NCI-H1417 (cell line): Measurements from ENCODE around the gene GATA5.

ENCODE experiments used
- DNase-seq, 3 experiments: peaks; one replicate each; lab custom pipeline; 2025; lab: John Stamatoyannopoulos, UW

Gene GATA5

GRCh38 chr20:62487561-62488354 is 12.0 kb upstream of the GATA5 start:
- DNase-seq: no peak

- DNase-seq: no peak
These were observed 11.3 kb upstream of the GATA5 start for GRCh38 chr20:62487118-62487517.

- no peak for DNase-seq
These were observed 10.7 kb upstream of the GATA5 start for GRCh38 chr20:62486484-62486883.

GRCh38 chr20:62485701-62486089 is 9.9 kb upstream of the GATA5 start:
- DNase-seq: no peak

- DNase-seq: no peak
These were observed 9.4 kb upstream of the GATA5 start for GRCh38 chr20:62485062-62485700.

GRCh38 chr20:62484478-62484877 is 8.7 kb upstream of the GATA5 start:
- no peak for DNase-seq

GRCh38 chr20:62483613-62484458 is 8.0 kb upstream of the GATA5 start:
- DNase-seq: no peak

GRCh38 chr20:62482974-62483373 is 7.2 kb upstream of the GATA5 start:
- DNase-seq: no peak

GRCh38 chr20:62482146-62482809 is 6.5 kb upstream of the GATA5 start:
- DNase-seq: no peak

GRCh38 chr20:62481425-62482145 is 5.8 kb upstream of the GATA5 start:
- DNase-seq: peak in 1 of 3 experiments; percentile 40

- peak in 2 of 3 experiments; percentile 36 to 47 for DNase-seq
These were observed 4.5 kb upstream of the GATA5 start for GRCh38 chr20:62480318-62480717.

- DNase-seq: no peak
These were observed 3.9 kb upstream of the GATA5 start for GRCh38 chr20:62479656-62480055.

- DNase-seq: no peak
These were observed 3.4 kb upstream of the GATA5 start for GRCh38 chr20:62479156-62479555.

GRCh38 chr20:62477669-62478455 is 2.1 kb upstream of the GATA5 start:
- no peak for DNase-seq

GRCh38 chr20:62476056-62476838 is 452 bp upstream of the GATA5 start:
- no peak for DNase-seq

- no peak for DNase-seq
These were observed 596 bp downstream of the GATA5 start for GRCh38 chr20:62475027-62475771.

GRCh38 chr20:62474604-62475026 is 1.2 kb downstream of the GATA5 start:
- DNase-seq: no peak

- no peak for DNase-seq
These were observed 1.8 kb downstream of the GATA5 start for GRCh38 chr20:62473717-62474603.
